ENCODE measurements around the gene TARBP1. TPM values are rescaled to one million over a fixed set of nuclear protein-coding genes. Genes with fewer than 3 reads are reported as not detected.

TARBP1 gene
- total and polyA plus RNA-seq, 2 of the 8 experiments (the other 6 are each of a cell fraction or from before 2014, with no cell fraction given) = 21.9 to 32.3 TPM

DNA sequence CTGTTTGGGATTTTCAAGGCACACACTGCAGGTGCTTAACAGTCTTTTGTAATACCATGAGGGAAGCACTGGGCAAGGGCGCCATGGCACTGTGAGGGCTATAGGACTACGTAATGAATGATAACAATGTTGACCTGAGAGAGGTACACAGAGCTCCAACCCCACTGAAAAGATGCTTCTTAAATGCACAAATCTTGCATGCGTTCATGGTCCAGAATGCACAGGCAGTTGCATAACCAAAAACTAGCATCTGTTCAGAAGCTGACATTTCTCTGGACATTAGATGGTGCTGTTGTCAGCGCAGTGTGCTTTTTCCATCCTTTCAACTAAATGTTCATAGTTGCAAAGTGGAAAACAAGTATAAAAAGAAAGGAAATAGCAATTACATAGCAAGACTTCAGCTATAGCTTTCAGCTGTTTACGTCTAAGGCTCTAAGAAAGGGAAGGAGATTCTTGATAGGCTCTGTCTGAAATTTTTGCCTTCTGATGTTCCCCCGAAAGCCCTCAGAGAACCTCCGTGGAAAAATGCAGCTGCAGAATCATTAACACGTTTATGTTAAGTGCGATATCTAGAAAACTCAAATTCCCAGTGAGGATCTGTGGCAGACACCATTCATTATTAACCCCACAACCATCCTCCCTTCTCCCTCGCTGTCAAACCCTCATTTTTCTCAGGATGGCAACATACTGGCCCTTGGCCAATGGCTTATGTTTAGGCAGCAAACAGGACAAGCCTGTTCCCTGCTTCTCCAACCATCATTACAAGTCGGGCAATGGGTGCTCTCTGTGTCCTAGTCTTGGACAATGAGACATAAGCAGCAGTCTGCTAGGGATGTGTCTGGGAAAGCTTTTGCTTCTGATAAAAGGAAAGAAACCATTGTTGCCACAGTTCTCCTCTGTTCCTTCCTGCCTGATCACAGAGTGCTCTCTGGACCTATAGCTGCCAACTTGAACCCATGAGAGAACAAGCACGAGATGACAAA is 8.2 kb upstream of the TARBP1 start:
- CTCF ChIA-PET (ENCODE audit: partially characterized antibody) = interaction anchor here (0.5 to 3.6 kb wide), 19 partner anchors 9 to 704 kb away, joined by 3 to 9 read pairs (median 3); no protein-coding TSS in a partner anchor
- 89% methylated on average over 12 of the region's 12 CpGs; no CpG with 5 or more reads in 1 of the 2 experiments for WGBS, 2 experiments (ENCODE audit: extremely low coverage in 1 of 2, insufficient coverage in 1 of 2, insufficient read length in 1 of 2, insufficient replicate concordance in 2 of 2, low coverage in 1 of 2, low lambda C conversion rate in 2 of 2, missing lambda C conversion rate in 1 of 2)
- DNase-seq (ENCODE audit: low read depth in 1 of 2, low spot score in 2 of 2) = no peak
- Histone ChIP-seq H3K36me3 (ENCODE audit: control insufficient read depth in 2 of 4, insufficient read depth in 4 of 4, low read length in 3 of 4) (no peaks in the 10 kb centered on the region), H3K23me2 (ENCODE audit: low read depth, low read length) (peaks cover 2% of the 10 kb centered on the region; the same call in 1 of the 2 replicates), H2BK120ac (replicated peaks; ENCODE audit: low read depth, low read length) (no peak overlapping the region), H3K18ac (ENCODE audit: extremely low read depth, low read length) (no peak overlapping the region), H3K79me1 (ENCODE audit: low read depth, low read length) (no peaks in the 10 kb centered on the region), H3K4me1 (replicated peaks in 1 of 4; ENCODE audit: control insufficient read depth in 3 of 4, insufficient read depth in 4 of 4, low read length in 3 of 4) (peaks cover 0 to 6% (median 3%) of the 10 kb centered on the region in 4 experiments; a peak in 3 of 7 replicates), H3K4me2 (ENCODE audit: insufficient read depth in 1 of 2, low read depth in 2 of 2, low read length in 2 of 2) (no peak overlapping the region), H4K91ac (replicated peaks; ENCODE audit: insufficient read length, low read length) (no peak overlapping the region), H2BK12ac (ENCODE audit: low read depth, low read length) (no peak overlapping the region), H4K5ac (ENCODE audit: insufficient read length, low read depth, low read length) (no peak overlapping the region), H2AK5ac (ENCODE audit: low read depth, low read length) (no peak overlapping the region), H2AFZ (ENCODE audit: low read length) (no peak overlapping the region), H3K27me3 (replicated peaks in 1 of 4; ENCODE audit: control insufficient read depth in 3 of 4, extremely low read depth in 1 of 4, insufficient read depth in 3 of 4, low read length in 3 of 4) (peaks cover 0 to 5% (median 4%) of the 10 kb centered on the region in 4 experiments; a peak in 5 of 7 replicates), H3K4me3 (ENCODE audit: extremely low read depth in 1 of 4, insufficient read depth in 2 of 4, low read depth in 3 of 4, low read length in 4 of 4) (no peak overlapping the region), H2BK20ac (ENCODE audit: low read length) (no peak overlapping the region), H3K14ac (ENCODE audit: insufficient read length) (no peak overlapping the region), H3K9ac (replicated peaks in 1 of 4; ENCODE audit: extremely low read depth in 1 of 4, low read depth in 3 of 4, low read length in 3 of 4) (no peak overlapping the region), H4K8ac (ENCODE audit: extremely low read depth, insufficient read depth, low read length) (no peak overlapping the region), H2BK15ac (ENCODE audit: low read length) (no peak overlapping the region; the same call in 1 of the 2 replicates), H3K9me3 (ENCODE audit: insufficient read depth in 2 of 2, low read depth in 1 of 2, low read length in 1 of 2) (no peaks in the 10 kb centered on the region), H3K23ac (ENCODE audit: insufficient read length) (no peak overlapping the region), H3K56ac (replicated peaks; ENCODE audit: insufficient read length, low read depth, low read length) (no peak overlapping the region), H3K79me2 (ENCODE audit: control insufficient read depth in 1 of 2, insufficient read depth in 2 of 2, low read length in 2 of 2) (no peaks in the 10 kb centered on the region), H2BK5ac (ENCODE audit: low read depth, low read length) (no peak overlapping the region), H3K27ac (ENCODE audit: low read depth, low read length) (no peak overlapping the region), H4K20me1 (replicated peaks in 1 of 2; ENCODE audit: control insufficient read depth in 1 of 2, insufficient read depth in 2 of 2, low read length in 2 of 2) (no peaks in the 10 kb centered on the region), H3K4ac (replicated peaks; ENCODE audit: insufficient read length, low read depth, low read length) (no peak overlapping the region)
- POLR2A ChIA-PET (ENCODE audit: partially characterized antibody) = interaction anchor here (0.6 to 1.1 kb wide), 2 partner anchors 13 to 282 kb away, joined by 3 to 5 read pairs; no protein-coding TSS in a partner anchor
- no peak for FAIRE-seq
- TF ChIP-seq RAD21 (IDR thresholded peaks at IDR 0.05 in 1 of 2, conservative IDR thresholded peaks at IDR 0.05 in 1 of 2; ENCODE audit: low read depth in 2 of 2, low read length in 2 of 2) = peak; percentile 45 to 53
- TF ChIP-seq, protein P1, sequence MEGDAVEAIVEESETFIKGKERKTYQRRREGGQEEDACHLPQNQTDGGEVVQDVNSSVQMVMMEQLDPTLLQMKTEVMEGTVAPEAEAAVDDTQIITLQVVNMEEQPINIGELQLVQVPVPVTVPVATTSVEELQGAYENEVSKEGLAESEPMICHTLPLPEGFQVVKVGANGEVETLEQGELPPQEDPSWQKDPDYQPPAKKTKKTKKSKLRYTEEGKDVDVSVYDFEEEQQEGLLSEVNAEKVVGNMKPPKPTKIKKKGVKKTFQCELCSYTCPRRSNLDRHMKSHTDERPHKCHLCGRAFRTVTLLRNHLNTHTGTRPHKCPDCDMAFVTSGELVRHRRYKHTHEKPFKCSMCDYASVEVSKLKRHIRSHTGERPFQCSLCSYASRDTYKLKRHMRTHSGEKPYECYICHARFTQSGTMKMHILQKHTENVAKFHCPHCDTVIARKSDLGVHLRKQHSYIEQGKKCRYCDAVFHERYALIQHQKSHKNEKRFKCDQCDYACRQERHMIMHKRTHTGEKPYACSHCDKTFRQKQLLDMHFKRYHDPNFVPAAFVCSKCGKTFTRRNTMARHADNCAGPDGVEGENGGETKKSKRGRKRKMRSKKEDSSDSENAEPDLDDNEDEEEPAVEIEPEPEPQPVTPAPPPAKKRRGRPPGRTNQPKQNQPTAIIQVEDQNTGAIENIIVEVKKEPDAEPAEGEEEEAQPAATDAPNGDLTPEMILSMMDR (IDR thresholded peaks at IDR 0.05; ENCODE audit: control extremely low read depth in 1 of 3, insufficient read depth in 1 of 3, low read depth in 1 of 3, low read length in 3 of 3) = peak in 1 of 3 experiments; percentile 19; a peak in 2 of 4 replicates
